HFF-Myc (cell line): ENCODE data around the gene PNPLA6.
"Not testable (repeated sequence)": the region's sequence is repeated elsewhere in the genome, so short reads cannot be mapped to it uniquely, and the experiment has no call there.

ENCODE experiments used
- DNase-seq: peaks from one replicate; pipeline ENCODE4 v3.0.0-alpha.2; 2011; ENCODE audit warnings: low read depth; ENCODE audit errors: extremely low read depth
- H3K4me3 ChIP-seq: replicated peaks from 2 replicates; pipeline ENCODE4 v1.5.1; 2011; ENCODE audit warnings: low read depth, mild to moderate bottlenecking, control low read depth, low read length
- TF ChIP-seq, protein P1 (sequence below): IDR thresholded peaks from 2 replicates; pipeline ENCODE4 v1.5.1; 2012; ENCODE audit warnings: mild to moderate bottlenecking, low read depth, low read length, control low read depth; ENCODE audit errors: missing control alignments

The PNPLA6 gene

DNA sequence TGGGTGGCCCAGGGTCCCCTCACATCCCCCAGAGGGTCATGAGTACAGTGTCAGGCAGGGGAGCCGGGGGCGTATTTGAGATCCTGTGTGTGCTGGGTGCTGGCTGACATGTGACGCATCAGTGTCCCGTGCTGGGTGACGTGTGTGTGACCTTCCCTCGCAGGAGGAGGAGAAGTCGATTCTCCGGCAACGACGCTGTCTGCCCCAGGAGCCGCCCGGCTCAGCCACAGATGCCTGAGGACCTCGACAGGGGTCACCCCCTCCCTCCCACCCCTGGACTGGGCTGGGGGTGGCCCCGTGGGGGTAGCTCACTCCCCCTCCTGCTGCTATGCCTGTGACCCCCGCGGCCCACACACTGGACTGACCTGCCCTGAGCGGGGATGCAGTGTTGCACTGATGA is 25.8 kb downstream of the PNPLA6 start:
- DNase-seq: no peak
- H3K4me3 ChIP-seq: no peak overlapping the region
- TF ChIP-seq, protein P1, sequence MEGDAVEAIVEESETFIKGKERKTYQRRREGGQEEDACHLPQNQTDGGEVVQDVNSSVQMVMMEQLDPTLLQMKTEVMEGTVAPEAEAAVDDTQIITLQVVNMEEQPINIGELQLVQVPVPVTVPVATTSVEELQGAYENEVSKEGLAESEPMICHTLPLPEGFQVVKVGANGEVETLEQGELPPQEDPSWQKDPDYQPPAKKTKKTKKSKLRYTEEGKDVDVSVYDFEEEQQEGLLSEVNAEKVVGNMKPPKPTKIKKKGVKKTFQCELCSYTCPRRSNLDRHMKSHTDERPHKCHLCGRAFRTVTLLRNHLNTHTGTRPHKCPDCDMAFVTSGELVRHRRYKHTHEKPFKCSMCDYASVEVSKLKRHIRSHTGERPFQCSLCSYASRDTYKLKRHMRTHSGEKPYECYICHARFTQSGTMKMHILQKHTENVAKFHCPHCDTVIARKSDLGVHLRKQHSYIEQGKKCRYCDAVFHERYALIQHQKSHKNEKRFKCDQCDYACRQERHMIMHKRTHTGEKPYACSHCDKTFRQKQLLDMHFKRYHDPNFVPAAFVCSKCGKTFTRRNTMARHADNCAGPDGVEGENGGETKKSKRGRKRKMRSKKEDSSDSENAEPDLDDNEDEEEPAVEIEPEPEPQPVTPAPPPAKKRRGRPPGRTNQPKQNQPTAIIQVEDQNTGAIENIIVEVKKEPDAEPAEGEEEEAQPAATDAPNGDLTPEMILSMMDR: no peak

DNA sequence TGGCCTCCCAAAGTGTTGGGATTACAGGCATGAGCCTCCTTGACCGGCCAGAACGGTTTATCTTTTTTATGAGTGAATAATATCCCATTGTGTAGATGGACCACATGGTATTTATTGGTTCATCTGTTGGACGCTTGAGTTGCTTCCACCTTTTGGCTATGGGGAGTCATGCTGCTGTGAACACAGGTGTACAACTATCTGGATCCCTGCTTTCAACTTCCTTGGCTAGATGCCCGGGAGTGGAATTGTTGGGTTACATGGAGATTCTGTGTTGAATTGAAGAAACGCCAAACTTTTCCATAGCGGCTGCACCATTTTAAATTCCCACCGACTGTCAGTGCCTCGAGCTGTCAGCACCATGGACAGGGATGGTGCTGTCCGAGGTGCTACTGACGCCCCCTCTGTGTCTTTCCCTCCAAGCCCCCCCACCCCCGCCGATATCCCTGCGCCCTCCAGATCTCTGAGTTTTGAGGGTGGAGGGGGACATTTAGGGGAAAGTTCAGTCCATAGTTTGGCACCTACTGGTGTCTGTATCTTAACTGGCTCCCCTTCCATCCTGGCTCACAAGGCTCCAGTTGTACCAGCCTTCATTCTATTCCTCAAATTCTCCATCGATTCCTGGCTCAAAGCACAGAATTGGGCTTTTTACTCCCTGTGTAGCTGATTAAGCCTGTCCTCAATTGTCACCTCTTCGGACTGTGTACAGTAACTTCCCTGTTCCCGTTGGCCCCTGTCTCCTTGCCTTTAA is 27.3 kb downstream of the PNPLA6 start:
- TF ChIP-seq, protein P1: no peak
- H3K4me3 ChIP-seq: no peak overlapping the region

DNA sequence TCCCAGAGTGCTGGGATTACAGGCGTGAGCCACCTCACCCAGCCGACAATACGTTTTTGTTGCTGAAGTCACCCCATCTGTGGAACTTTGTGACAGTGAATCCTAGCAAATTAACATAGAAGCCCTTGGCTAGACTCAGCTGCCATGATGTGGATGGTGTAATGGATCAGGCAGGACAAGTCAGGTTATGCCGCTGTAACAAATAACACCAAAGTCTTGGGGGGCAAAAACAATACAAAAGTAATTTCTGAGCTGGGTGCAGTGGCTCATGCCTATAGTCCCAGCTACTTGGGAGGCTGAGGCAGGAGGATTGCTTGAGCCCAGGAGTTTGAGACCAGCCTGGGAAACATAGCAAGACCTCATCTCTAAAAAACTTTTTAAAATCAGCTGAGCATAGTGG is 29.3 kb downstream of the PNPLA6 start:
- H3K4me3 ChIP-seq: no peak overlapping the region
- TF ChIP-seq, protein P1: no peak
- DNase-seq: no peak

More for the DNA sequence above, 27.3 kb downstream of the PNPLA6 start:
- no peak for DNase-seq

DNA sequence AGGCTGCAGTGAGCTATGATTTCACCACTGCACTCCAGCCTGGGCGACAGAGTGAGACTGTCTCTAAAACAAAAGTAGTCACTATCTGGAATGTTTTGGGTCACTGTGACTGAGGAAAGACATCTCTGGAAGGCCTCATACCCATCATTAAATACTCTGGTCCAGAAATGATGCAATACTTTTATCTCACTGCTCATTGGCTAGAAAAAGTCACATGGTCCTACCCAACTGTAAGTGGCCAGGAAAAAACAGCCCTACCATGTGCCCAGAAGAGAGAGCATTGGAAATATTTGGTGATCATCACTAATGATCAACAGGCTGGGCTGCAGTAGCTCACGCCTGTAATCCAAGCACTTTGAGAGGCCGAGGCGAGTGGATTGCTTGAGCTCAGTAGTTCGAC is 29.8 kb downstream of the PNPLA6 start:
- TF ChIP-seq, protein P1: no peak
- no peak for DNase-seq
- H3K4me3 ChIP-seq: no peak overlapping the region

DNA sequence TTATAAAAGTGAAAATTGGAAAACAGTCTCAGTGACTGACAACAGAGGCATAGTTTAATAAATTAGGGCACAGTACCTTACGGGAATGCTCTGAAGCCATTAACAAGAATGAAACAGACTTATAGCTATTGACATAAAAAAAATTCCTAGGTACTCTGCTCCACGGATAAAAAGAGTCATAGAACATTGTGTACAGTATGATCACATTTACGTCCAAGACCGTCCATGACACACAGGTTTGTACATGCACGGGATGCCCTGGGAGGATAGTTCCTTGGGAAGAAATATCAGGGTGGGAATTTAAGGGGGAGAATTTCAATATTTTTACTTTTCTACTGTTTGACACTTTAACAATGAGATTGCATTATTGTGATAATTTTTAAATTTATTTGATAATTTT is 35.2 kb downstream of the PNPLA6 start:
- no peak for DNase-seq
- no peak overlapping the region for H3K4me3 ChIP-seq
- TF ChIP-seq, protein P1: no peak

DNA sequence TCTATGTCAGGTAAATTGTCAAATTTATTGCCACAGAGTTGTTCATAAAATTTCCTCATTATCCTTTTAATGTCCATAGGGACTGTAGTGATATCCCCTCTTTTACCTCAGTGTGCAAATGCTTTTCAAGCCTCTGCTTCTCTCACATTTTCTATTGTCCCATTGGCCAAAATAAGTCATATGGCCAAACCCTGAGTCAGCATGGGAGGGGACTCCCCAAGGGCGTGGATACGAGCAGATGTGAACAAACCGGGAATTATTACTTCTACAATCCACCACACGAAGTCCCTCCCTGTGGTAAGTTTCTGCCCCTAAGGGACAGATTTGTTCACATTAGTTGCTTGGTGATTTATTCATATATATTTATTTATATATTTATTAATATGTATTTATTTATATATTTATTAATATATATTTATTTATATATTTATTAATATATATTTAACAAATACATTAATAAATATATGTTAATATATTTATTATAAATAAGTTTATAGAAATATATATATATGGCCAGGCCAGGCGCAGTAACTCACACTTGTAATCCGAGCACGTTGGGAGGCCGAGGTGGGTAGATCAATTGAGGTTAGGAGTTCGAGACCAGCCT is 40.0 kb downstream of the PNPLA6 start:
- TF ChIP-seq, protein P1: no peak
- H3K4me3 ChIP-seq: no peak overlapping the region
- no peak for DNase-seq

DNA sequence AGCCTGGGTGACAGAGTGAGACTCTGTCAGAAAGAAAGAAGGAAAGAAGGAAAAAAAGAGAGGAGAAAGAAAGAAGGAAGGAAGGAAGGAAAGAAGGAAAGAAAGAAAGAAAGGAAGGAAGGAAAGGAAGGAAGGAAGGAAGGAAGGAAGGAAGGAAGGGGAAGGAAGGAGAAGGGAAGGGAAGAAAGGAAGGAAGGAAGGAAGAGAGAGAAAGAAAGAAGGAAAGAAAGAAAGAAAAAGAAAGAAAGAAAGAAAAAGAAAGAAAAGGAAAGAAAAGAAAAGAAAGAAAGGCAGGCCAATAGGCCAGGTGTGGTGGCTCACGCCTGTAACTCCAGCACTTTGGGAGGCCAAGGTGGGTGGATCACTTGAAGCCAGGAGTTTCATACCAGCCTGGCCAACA is 41.9 kb downstream of the PNPLA6 start:
- DNase-seq, H3K4me3 ChIP-seq: not testable (repeated sequence)
